Left ventricle myocardium inferior (tissue), 1 donor: Measurements from ENCODE around the gene IL9. TPM values are rescaled to one million over a fixed set of nuclear protein-coding genes. Genes with fewer than 3 reads are reported as not detected.

Experiments used
- DNase-seq: peaks from one replicate; pipeline ENCODE4 v3.0.0-alpha.2; 2020
- H3K27ac ChIP-seq: fragments of 200-600 bp; replicated peaks from 2 replicates; pipeline ENCODE4 v1.8.0; 2021
- H3K27me3 ChIP-seq: fragments of 200-600 bp; 2 replicates; pipeline ENCODE4 v1.8.0; 2021; ENCODE audit warnings: low read depth
- H3K36me3 ChIP-seq: fragments of 200-600 bp; 2 replicates; pipeline ENCODE4 v1.8.0; 2021
- H3K4me1 ChIP-seq: fragments of 200-600 bp; 2 replicates; pipeline ENCODE4 v1.8.0; 2021
- H3K4me3 ChIP-seq: fragments of 200-600 bp; 2 replicates; pipeline ENCODE4 v1.8.0; 2021; ENCODE audit warnings: mild to moderate bottlenecking, moderate library complexity
- H3K9me3 ChIP-seq: fragments of 200-600 bp; replicated peaks from 2 replicates; pipeline ENCODE4 v1.8.0; 2021
- CTCF ChIP-seq: fragments of 200-600 bp; IDR thresholded peaks from 2 replicates; pipeline ENCODE4 v1.8.0; 2021; ENCODE audit warnings: antibody characterized with exemption, mild to moderate bottlenecking, borderline replicate concordance
- intact Hi-C: fragments of 100-400 bp; cut with micrococcal nuclease; formaldehyde crosslinking; loops from one replicate; pipeline ENCODE4 v1.11.0; 2022
- total RNA-seq: library from RNA; stranded (reverse); fragmentation: NEBNext Ultra II Directional; extraction: Animal tissue kit (Norgen Biotek cat#: 25700); gene quantifications from one replicate; pipeline ENCODE4 v1.2.1, GENCODE V29; 2021
- donor health status: DM: no; HTN: yes; CAD: no; lungs with severe emphysema.

Gene IL9
- total RNA-seq, 1 donor from 2014 or later = not detected

GRCh38 chr5:135851915-135852845 is 43.5 kb downstream of the IL9 start:
- Histone ChIP-seq H3K27me3 (peaks cover 17% of the 10 kb centered on the region), H3K27ac (no peak overlapping the region), H3K4me1 (no peaks in the 10 kb centered on the region), H3K36me3 (no peaks in the 10 kb centered on the region), H3K4me3 (no peak overlapping the region), H3K9me3 (peaks cover 9% of the 10 kb centered on the region)
- no peak for DNase-seq
- no peak for TF ChIP-seq CTCF
- intact Hi-C loops = no loop called here

- no peak for DNase-seq
- intact Hi-C loops = no loop called here
- peaks cover 9% of the 10 kb centered on the region for H3K9me3 ChIP-seq
- no peaks in the 10 kb centered on the region for H3K36me3 ChIP-seq
- H3K4me1 ChIP-seq = no peaks in the 10 kb centered on the region
- H3K4me3 ChIP-seq = no peak overlapping the region
- TF ChIP-seq CTCF = no peak
- peaks cover 14% of the 10 kb centered on the region for H3K27me3 ChIP-seq
- no peak overlapping the region for H3K27ac ChIP-seq
Measured at GRCh38 chr5:135851186-135851914, 44.3 kb downstream of the IL9 start.

- no peak overlapping the region for H3K27ac ChIP-seq
- no peak for TF ChIP-seq CTCF
- H3K36me3 ChIP-seq = no peaks in the 10 kb centered on the region
- no peak for DNase-seq
- peaks cover 8% of the 10 kb centered on the region for H3K27me3 ChIP-seq
- H3K4me3 ChIP-seq = no peak overlapping the region
- no peaks in the 10 kb centered on the region for H3K4me1 ChIP-seq
- intact Hi-C loops = no loop called here
- H3K9me3 ChIP-seq = peaks cover 9% of the 10 kb centered on the region
Measured at GRCh38 chr5:135850671-135851070, 45.0 kb downstream of the IL9 start.

- intact Hi-C loops = no loop called here
Measured at GRCh38 chr5:135850231-135850630, 45.4 kb downstream of the IL9 start.

More at GRCh38 chr5:135850231-135850630, 45.4 kb downstream of the IL9 start:
- no peaks in the 10 kb centered on the region for H3K4me1 ChIP-seq
- no peak overlapping the region for H3K27ac ChIP-seq
- peaks cover 9% of the 10 kb centered on the region for H3K27me3 ChIP-seq
- no peaks in the 10 kb centered on the region for H3K36me3 ChIP-seq
- TF ChIP-seq CTCF = no peak
- H3K9me3 ChIP-seq = peaks cover 9% of the 10 kb centered on the region
- no peak for DNase-seq
- no peak overlapping the region for H3K4me3 ChIP-seq
